Gastrocnemius medialis (tissue), 4 donors: Measurements from ENCODE around the gene IFNA4.
"Not testable (repeated sequence)": the region's sequence is repeated elsewhere in the genome, so short reads cannot be mapped to it uniquely, and the experiment has no call there.

ENCODE experiments used
- POLR2A ChIP-seq, 2 donors: fragments of 450-650 bp; IDR thresholded peaks; one replicate each; pipeline ENCODE4 v1.6.1; 2017; ENCODE audit warnings: antibody characterized with exemption in 2 of 2, mild to moderate bottlenecking in 2 of 2, moderate library complexity in 2 of 2
- TF ChIP-seq, protein P1 (sequence below), 5 experiments: fragments of 450-650 bp in 3 of 5; fragments of 200-600 bp in 2 of 5; sonication (generic) in 2 of 5; IDR thresholded peaks in 4 of 5; conservative IDR thresholded peaks in 1 of 5; 1 replicate in 4 of 5; 2 replicates in 1 of 5; pipeline ENCODE4 v1.5.1; 2016 to 2019; ENCODE audit warnings: antibody characterized with exemption in 5 of 5, mild to moderate bottlenecking in 3 of 5, moderate library complexity in 3 of 5

DNA sequence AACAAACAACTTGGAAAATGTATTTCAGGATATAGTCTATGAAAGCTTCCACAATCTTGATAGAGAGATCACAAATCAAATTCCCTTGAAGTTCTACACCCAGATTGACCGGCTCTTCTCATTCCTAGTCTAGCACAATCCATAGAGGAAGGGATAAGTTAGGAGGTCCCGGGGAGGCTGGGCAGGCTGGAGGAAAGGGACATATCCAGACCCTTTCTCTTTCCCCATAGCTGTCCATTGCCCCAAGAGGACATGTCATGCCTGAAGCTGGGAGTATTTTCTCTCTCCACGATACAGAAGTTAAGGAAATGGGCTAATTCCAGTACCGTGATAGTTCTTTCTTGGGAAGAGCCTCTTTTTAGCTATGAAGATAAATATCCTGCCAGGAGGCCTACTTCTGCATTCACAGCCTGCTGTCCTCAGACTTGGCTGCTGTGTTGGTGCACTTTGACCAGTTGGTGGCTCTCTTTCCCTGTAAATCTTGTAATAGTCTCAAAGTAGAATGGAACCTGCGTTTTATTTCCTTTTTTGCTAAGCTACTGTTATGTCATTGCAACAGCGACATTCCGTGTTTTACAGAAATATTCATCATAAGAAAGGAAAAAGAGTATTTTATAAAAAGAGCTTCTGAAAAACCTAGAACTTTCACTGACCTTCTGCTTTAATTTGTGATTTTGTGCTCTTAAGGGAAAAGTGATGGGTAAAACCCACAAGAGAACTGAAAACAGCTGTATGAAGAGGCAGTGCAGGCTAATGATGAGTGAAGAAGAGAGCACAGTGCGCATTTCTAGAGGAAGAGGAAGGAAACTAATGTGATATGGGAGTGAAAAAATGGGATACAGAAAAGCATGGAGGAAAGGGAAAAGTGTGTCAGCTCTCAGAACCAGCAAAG, 48.3 kb upstream of the IFNA4 start:
- TF ChIP-seq, protein P1, sequence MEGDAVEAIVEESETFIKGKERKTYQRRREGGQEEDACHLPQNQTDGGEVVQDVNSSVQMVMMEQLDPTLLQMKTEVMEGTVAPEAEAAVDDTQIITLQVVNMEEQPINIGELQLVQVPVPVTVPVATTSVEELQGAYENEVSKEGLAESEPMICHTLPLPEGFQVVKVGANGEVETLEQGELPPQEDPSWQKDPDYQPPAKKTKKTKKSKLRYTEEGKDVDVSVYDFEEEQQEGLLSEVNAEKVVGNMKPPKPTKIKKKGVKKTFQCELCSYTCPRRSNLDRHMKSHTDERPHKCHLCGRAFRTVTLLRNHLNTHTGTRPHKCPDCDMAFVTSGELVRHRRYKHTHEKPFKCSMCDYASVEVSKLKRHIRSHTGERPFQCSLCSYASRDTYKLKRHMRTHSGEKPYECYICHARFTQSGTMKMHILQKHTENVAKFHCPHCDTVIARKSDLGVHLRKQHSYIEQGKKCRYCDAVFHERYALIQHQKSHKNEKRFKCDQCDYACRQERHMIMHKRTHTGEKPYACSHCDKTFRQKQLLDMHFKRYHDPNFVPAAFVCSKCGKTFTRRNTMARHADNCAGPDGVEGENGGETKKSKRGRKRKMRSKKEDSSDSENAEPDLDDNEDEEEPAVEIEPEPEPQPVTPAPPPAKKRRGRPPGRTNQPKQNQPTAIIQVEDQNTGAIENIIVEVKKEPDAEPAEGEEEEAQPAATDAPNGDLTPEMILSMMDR (IDR thresholded peaks at IDR 0.05 in 4 of 5, conservative IDR thresholded peaks at IDR 0.05 in 1 of 5), result not testable (repeated sequence)
- TF ChIP-seq POLR2A (IDR thresholded peaks at IDR 0.05), result not testable (repeated sequence)
